ENCODE data around the gene RHOC.
"Not testable (repeated sequence)": the region's sequence is repeated elsewhere in the genome, so short reads cannot be mapped to it uniquely, and the experiment has no call there.

The RHOC gene

GRCh38 chr1:112706505-112707220, at the start of gene RHOC:
RHOC (minus strand) TSS chr1:112707127; CDS start chr1:112703799, 3,328 bp downstream.
- no peak for DNase-seq

- no peak for DNase-seq
Measured at GRCh38 chr1:112754116-112754628, 47.2 kb upstream of the RHOC start.

- no peak for DNase-seq
Measured at GRCh38 chr1:112748396-112748795, 41.5 kb upstream of the RHOC start.

GRCh38 chr1:112744009-112744578, 37.2 kb upstream of the RHOC start:
- no peak for DNase-seq

- no peak for DNase-seq
Measured at GRCh38 chr1:112743174-112744008, 36.5 kb upstream of the RHOC start.

- DNase-seq: no peak
Measured at GRCh38 chr1:112737573-112737972, 30.6 kb upstream of the RHOC start.

- no peak for DNase-seq
Measured at GRCh38 chr1:112735752-112736151, 28.8 kb upstream of the RHOC start.

GRCh38 chr1:112731451-112731850, 24.5 kb upstream of the RHOC start:
- no peak for DNase-seq

GRCh38 chr1:112729909-112730308, 23.0 kb upstream of the RHOC start:
- DNase-seq: no peak

GRCh38 chr1:112729011-112729410, 22.1 kb upstream of the RHOC start:
- not testable (repeated sequence) for DNase-seq

- not testable (repeated sequence) for DNase-seq
Measured at GRCh38 chr1:112728306-112728971, 21.5 kb upstream of the RHOC start.

- no peak for DNase-seq
Measured at GRCh38 chr1:112727716-112728115, 20.8 kb upstream of the RHOC start.

- DNase-seq: not testable (repeated sequence)
Measured at GRCh38 chr1:112724240-112724639, 17.3 kb upstream of the RHOC start.

GRCh38 chr1:112723511-112723839, 16.5 kb upstream of the RHOC start:
- no peak for DNase-seq

- DNase-seq: peak; percentile 48
Measured at GRCh38 chr1:112722601-112723510, 15.9 kb upstream of the RHOC start.

GRCh38 chr1:112721966-112722524, 15.1 kb upstream of the RHOC start:
- no peak for DNase-seq

GRCh38 chr1:112721294-112721693, 14.4 kb upstream of the RHOC start:
- DNase-seq: not testable (repeated sequence)

- DNase-seq: peak; percentile 19
Measured at GRCh38 chr1:112720800-112721199, 13.9 kb upstream of the RHOC start.

- DNase-seq: no peak
Measured at GRCh38 chr1:112719706-112720105, 12.8 kb upstream of the RHOC start.

GRCh38 chr1:112718691-112719418, 11.9 kb upstream of the RHOC start:
- peak; percentile 44 for DNase-seq

Measured in MV-4-11 (cell line).